ENCODE results near the gene LRRC75A.

GRCh38 chr17:16448490-16448889, 43.5 kb downstream of the LRRC75A start:
- TF ChIP-seq, protein P1, sequence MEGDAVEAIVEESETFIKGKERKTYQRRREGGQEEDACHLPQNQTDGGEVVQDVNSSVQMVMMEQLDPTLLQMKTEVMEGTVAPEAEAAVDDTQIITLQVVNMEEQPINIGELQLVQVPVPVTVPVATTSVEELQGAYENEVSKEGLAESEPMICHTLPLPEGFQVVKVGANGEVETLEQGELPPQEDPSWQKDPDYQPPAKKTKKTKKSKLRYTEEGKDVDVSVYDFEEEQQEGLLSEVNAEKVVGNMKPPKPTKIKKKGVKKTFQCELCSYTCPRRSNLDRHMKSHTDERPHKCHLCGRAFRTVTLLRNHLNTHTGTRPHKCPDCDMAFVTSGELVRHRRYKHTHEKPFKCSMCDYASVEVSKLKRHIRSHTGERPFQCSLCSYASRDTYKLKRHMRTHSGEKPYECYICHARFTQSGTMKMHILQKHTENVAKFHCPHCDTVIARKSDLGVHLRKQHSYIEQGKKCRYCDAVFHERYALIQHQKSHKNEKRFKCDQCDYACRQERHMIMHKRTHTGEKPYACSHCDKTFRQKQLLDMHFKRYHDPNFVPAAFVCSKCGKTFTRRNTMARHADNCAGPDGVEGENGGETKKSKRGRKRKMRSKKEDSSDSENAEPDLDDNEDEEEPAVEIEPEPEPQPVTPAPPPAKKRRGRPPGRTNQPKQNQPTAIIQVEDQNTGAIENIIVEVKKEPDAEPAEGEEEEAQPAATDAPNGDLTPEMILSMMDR (IDR thresholded peaks at IDR 0.05) = no peak
- no peak for TF ChIP-seq EZH2 (IDR thresholded peaks at IDR 0.05; ENCODE audit: borderline replicate concordance, insufficient read depth, low read depth, low read length, poor library complexity, severe bottlenecking)

All from B cell (primary cell).